Subcutaneous abdominal adipose tissue (tissue), 5 donors: ENCODE results near the gene SCFD2.
"Not testable (repeated sequence)": the region's sequence is repeated elsewhere in the genome, so short reads cannot be mapped to it uniquely, and the experiment has no call there.

Experiments
- H3K27ac ChIP-seq: one replicate; pipeline ENCODE4 v1.7.0; 2013; ENCODE audit warnings: low read depth, mild to moderate bottlenecking, inconsistent platforms, low read length, moderate library complexity
- H3K27me3 ChIP-seq, 5 donors: one replicate each; pipeline ENCODE4 v1.7.0; 2013; ENCODE audit warnings: low read length in 5 of 5, inconsistent platforms in 1 of 5; ENCODE audit not compliant: control insufficient read depth in 5 of 5, insufficient read depth in 4 of 5
- H3K36me3 ChIP-seq, 5 donors: one replicate each; pipeline ENCODE4 v1.7.0; 2013; ENCODE audit warnings: low read length in 5 of 5; ENCODE audit not compliant: control insufficient read depth in 5 of 5, insufficient read depth in 5 of 5
- H3K4me1 ChIP-seq, 5 donors: one replicate each; pipeline ENCODE4 v1.7.0; 2013; ENCODE audit warnings: low read length in 5 of 5, mild to moderate bottlenecking in 3 of 5, moderate library complexity in 1 of 5; ENCODE audit not compliant: control insufficient read depth in 5 of 5, insufficient read depth in 5 of 5
- H3K4me3 ChIP-seq, 5 donors: one replicate each; pipeline ENCODE4 v1.7.0; 2013; ENCODE audit warnings: low read length in 5 of 5, low read depth in 1 of 5
- H3K9ac ChIP-seq, 5 donors: one replicate each; pipeline ENCODE4 v1.7.0; 2013; ENCODE audit warnings: low read length in 5 of 5, mild to moderate bottlenecking in 4 of 5, moderate library complexity in 3 of 5
- H3K9me3 ChIP-seq, 5 donors: one replicate each; pipeline ENCODE4 v1.7.0; 2013; ENCODE audit warnings: low read length in 5 of 5; ENCODE audit not compliant: control insufficient read depth in 5 of 5
- donor health status: healthy.
- donor health status: healthy.
- donor health status: healthy.
- donor health status: healthy.
- donor health status: healthy.

Gene SCFD2

GRCh38 chr4:53195815-53196661, 169.8 kb downstream of the SCFD2 start:
- no peaks in the 10 kb centered on the region for H3K9me3 ChIP-seq
- no peaks in the 10 kb centered on the region for H3K36me3 ChIP-seq
- H3K4me3 ChIP-seq, result no peak overlapping the region
- H3K9ac ChIP-seq, result no peak overlapping the region
- H3K27ac ChIP-seq, result no peak overlapping the region
- H3K27me3 ChIP-seq, result no peaks in the 10 kb centered on the region
- H3K4me1 ChIP-seq, result no peaks in the 10 kb centered on the region

- Histone ChIP-seq H3K27ac (no peak overlapping the region), H3K36me3 (no peaks in the 10 kb centered on the region), H3K27me3 (no peaks in the 10 kb centered on the region), H3K4me3 (no peak overlapping the region), H3K9me3 (no peaks in the 10 kb centered on the region), H3K4me1 (no peaks in the 10 kb centered on the region), H3K9ac (no peak overlapping the region)
Observed at GRCh38 chr4:53194727-53195126, 171.1 kb downstream of the SCFD2 start.

- H3K9me3 ChIP-seq, result no peaks in the 10 kb centered on the region
Observed at GRCh38 chr4:53193111-53193510, 172.8 kb downstream of the SCFD2 start.

GRCh38 chr4:53192496-53192895, 173.4 kb downstream of the SCFD2 start:
- H3K4me3 ChIP-seq, result no peak overlapping the region
- peaks cover 0 to 3% (median 0%) of the 10 kb centered on the region in 5 donors for H3K4me1 ChIP-seq
- no peaks in the 10 kb centered on the region for H3K9me3 ChIP-seq
- no peak overlapping the region for H3K9ac ChIP-seq
- H3K36me3 ChIP-seq, result no peaks in the 10 kb centered on the region
- H3K27ac ChIP-seq, result no peak overlapping the region
- no peaks in the 10 kb centered on the region for H3K27me3 ChIP-seq

More at GRCh38 chr4:53193111-53193510, 172.8 kb downstream of the SCFD2 start:
- Histone ChIP-seq H3K4me1 (peaks cover 0 to 1% (median 0%) of the 10 kb centered on the region in 5 donors), H3K36me3 (no peaks in the 10 kb centered on the region), H3K9ac (no peak overlapping the region), H3K27me3 (no peaks in the 10 kb centered on the region), H3K4me3 (no peak overlapping the region), H3K27ac (no peak overlapping the region)

- no peaks in the 10 kb centered on the region for H3K27me3 ChIP-seq
- no peaks in the 10 kb centered on the region for H3K36me3 ChIP-seq
- H3K27ac ChIP-seq, result no peak overlapping the region
- H3K4me3 ChIP-seq, result no peak overlapping the region
- H3K4me1 ChIP-seq, result peaks cover 0 to 3% (median 0%) of the 10 kb centered on the region in 5 donors
- no peak overlapping the region for H3K9ac ChIP-seq
- H3K9me3 ChIP-seq, result no peaks in the 10 kb centered on the region
Observed at GRCh38 chr4:53191997-53192396, 173.9 kb downstream of the SCFD2 start.

DNA sequence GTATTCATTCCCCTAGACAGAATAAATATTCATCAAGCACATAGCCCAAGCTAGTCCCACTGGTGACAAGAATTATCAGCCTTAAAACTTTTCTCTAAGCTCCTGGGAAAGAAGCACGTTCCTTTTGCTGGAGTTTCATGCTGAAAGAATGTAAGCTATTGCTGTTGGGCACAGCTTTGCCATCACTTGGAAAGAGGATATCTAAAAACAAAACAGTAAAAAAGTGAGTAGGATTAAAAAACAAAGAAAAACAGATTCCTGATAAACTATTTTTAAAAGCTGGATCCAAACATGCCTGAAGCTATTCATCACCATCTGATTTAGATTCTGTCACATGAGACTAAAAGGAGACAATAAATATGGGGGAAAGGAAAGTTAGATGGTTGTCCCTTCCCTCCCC, 176.8 kb downstream of the SCFD2 start:
- Histone ChIP-seq H3K4me1 (peaks cover 0 to 5% (median 0%) of the 10 kb centered on the region in 5 donors), H3K4me3 (no peak overlapping the region), H3K9ac (no peak overlapping the region), H3K27me3 (no peaks in the 10 kb centered on the region), H3K9me3 (no peaks in the 10 kb centered on the region), H3K36me3 (no peaks in the 10 kb centered on the region), H3K27ac (no peak overlapping the region)

DNA sequence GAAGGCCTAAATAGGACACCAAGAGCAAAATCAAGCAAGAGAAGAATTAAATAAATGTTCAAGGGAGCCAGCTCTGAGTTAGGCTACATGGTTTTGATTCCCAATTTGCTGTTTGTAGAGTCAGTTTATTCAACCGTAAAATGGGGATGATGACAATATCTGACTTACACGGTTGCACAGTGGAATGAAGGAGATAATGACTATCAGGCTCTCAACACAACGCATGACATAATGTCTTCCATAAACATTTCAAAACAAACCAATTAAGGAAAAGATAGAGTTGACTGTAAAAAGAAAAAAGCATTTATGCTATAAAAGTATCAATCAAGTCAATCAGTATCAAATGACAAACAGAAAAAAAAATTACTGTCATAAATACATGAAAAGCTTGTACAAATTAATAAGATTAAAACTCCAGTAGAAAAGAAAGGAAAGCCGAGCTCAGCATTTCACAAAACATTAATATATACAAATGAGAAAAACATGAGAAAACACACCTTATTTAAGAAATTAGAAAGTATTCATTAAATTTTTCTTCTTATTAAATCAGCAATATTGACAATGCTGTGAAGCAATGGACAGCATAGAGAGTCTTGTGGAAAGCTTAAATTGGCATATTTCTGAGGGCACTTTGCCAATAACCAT, 179.0 kb downstream of the SCFD2 start:
- no peaks in the 10 kb centered on the region for H3K27me3 ChIP-seq
- no peak overlapping the region for H3K27ac ChIP-seq
- no peak overlapping the region for H3K9ac ChIP-seq
- peaks cover 0 to 5% (median 0%) of the 10 kb centered on the region in 5 donors for H3K4me1 ChIP-seq
- H3K4me3 ChIP-seq, result no peak overlapping the region
- no peaks in the 10 kb centered on the region for H3K9me3 ChIP-seq
- H3K36me3 ChIP-seq, result no peaks in the 10 kb centered on the region

GRCh38 chr4:53185869-53186585, 179.8 kb downstream of the SCFD2 start:
- no peak overlapping the region for H3K4me3 ChIP-seq
- no peak overlapping the region for H3K9ac ChIP-seq
- H3K27ac ChIP-seq, result no peak overlapping the region
- no peaks in the 10 kb centered on the region for H3K36me3 ChIP-seq
- no peaks in the 10 kb centered on the region for H3K27me3 ChIP-seq
- peaks cover 0 to 5% (median 0%) of the 10 kb centered on the region in 5 donors for H3K4me1 ChIP-seq
- H3K9me3 ChIP-seq, result no peaks in the 10 kb centered on the region

DNA sequence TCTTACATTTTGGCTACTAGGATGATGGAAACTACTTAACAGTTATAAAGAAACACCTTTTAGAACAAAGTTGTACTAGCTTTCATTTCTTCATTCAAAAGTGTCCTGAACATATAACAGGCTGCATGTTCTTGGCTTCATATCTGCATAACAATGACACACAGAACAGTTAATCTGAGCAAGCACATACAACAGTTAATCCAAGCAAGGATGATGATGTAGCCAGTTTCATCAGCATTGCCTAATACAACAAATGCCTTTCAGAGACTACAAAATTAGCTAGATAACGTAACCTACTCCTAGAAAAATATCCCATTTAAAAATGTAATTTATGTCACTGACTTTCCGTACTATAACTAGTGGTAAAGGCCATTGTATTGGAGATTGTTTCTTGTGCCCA, 182.1 kb downstream of the SCFD2 start:
- no peak overlapping the region for H3K4me3 ChIP-seq
- H3K36me3 ChIP-seq, result no peaks in the 10 kb centered on the region
- H3K9me3 ChIP-seq, result no peaks in the 10 kb centered on the region
- H3K4me1 ChIP-seq, result peaks cover 0 to 5% (median 0%) of the 10 kb centered on the region in 5 donors
- no peak overlapping the region for H3K9ac ChIP-seq
- no peak overlapping the region for H3K27ac ChIP-seq
- H3K27me3 ChIP-seq, result no peaks in the 10 kb centered on the region

DNA sequence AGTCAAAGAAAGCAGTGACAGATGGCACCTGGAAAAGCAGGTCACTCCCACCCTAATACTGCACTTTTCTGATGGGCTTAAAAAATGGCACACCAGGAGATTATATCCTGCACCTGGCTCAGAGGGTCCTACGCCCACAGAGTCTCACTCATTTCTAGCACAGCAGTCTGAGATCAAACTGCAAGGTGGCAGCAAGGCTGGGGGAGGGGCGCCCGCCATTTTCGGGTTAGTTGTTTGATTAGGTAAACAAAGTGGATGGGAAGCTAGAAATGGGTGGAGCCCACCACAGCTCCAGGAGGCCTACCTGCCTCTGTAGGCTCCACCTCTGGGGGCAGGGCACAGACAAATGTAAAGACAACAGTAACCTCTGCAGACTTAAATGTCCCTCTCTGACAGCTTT, 188.1 kb downstream of the SCFD2 start:
- H3K36me3 ChIP-seq, H3K27ac ChIP-seq, H3K9me3 ChIP-seq: not testable (repeated sequence)

More for the DNA sequence above, 188.1 kb downstream of the SCFD2 start:
- not testable (repeated sequence) for H3K4me3 ChIP-seq, H3K9ac ChIP-seq, H3K4me1 ChIP-seq, H3K27me3 ChIP-seq
